OCI-M2 (cell line): Measurements from ENCODE around the gene XYLB.

Experiments
- DNase-seq: peaks from one replicate; lab custom pipeline; 2025; ENCODE audit not compliant: unreplicated experiment; lab: John Stamatoyannopoulos, UW

The XYLB gene

GRCh38 chr3:38361496-38361895, 14.9 kb downstream of the XYLB start:
- DNase-seq, result no peak

GRCh38 chr3:38362825-38363224, 16.2 kb downstream of the XYLB start:
- no peak for DNase-seq

DNA sequence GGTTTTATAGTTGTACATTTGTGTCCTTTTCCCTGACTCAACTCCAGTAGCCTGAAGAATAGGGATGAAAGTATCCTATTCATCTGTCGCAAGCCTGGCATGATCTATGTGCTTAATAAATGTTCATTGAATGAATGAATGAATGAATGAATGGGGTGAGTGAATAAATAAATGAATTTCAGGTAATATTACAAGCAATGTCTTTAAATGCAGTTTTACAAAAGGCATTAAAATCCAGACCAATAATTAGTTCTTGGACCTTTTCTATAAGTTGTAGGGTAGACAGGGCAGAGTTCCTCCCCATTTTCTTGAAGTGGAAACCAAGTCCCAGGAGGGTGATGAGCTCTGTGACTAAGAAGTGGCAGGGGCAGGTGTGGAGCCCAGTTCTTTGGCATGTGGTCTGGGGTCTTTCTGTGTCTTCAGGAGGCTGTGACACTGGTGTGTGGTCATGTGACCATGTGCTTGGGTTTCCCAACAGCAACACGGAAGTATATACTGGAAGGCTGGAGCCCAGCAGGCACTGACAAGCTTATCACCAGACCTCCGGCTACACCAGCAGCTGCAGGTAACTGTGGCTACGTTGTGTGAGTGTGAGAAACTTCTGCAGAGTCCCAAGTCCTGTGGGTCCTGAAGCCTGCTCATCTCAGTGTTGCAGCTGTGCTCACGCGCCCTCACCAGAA, 18.3 kb downstream of the XYLB start:
- DNase-seq, result no peak

DNA sequence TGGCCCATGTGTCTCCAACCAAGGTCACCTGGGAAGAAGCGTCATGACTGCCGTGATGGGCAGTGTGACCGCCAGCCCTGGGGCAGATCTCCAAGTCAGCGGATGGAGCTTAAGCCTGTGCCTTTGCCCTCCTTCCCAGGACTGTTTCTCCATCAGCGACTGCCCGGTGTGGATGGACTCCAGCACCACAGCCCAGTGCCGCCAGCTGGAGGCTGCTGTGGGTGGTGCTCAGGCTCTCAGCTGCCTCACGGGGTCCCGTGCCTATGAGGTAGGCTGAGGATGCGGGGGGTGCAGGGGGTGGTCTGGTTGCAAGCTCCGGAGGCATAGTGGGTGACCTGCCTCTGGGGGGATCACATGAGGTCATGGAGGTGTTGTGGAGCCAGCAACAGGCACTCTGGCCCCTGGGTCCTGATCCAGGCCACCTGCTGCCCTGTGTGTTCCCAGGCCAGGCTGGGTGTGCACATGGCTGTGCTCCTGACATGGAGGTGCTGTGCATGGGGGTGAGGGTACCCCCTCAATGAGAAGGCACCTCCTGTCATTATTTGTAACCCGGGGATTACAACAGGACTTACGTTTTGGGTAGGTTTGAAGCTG, 19.0 kb downstream of the XYLB start:
- DNase-seq, result no peak

GRCh38 chr3:38366082-38366481, 19.5 kb downstream of the XYLB start:
- DNase-seq, result no peak

DNA sequence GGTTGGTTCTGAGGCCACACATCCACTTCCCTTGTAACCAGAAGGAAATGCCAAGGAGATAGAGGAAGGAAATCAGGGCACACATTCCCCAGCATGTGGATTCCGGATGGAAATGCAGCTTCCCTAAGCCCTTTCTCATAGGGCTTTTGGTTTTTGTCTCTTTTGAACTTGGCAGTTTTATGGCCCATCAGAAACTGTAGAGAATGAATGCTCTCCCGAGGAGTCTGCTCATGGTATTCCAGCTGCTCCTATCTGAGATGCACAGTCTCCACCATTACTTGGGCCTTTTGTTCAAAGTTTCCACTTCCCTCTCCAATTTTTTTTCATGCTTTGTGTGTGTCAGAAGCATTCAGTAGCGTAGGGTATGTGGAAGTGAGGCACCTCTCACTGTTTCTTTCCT, 21.2 kb downstream of the XYLB start:
- DNase-seq, result no peak

DNA sequence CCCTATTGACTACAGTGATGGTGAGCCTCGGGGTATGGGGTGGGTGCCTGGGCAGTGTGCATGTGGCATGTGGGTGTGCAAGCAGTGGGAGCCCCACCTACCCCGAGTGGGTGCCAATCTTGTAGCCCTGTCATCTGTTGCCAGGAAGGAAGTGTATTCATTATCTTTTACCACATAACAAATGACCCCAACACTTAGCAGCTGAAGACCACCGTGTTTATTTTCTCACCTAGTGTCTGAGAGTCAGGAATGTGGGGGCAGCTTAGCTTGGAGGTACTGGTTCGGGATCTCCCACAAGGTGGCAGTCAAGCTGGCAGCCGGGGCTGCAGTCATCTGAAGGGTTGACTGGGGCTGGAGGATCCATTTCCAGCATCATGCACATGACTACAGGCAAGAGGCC, 21.7 kb downstream of the XYLB start:
- no peak for DNase-seq

DNA sequence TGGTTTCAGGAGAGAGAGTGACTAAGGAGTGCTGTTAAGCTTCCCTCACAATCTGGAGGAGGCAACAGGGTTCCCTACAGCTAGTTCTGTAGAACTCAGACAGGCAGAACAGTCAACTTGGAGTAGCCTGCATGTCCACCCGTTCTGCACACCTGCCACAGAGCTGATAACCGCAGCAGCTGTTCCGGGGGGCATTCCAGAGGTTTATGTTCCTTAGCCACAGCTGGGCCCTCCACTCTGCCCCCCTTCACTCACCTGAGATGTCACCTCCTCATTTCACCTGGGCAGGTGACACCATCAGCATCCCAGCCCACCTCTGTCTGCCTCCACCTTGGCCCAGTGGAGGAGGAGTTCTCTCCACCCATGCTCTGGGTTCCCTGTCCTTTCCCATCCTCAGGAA, 22.6 kb downstream of the XYLB start:
- DNase-seq, result no peak

- DNase-seq, result no peak
These were observed 23.6 kb downstream of the XYLB start for GRCh38 chr3:38370149-38370548.

- no peak for DNase-seq
These were observed 24.3 kb downstream of the XYLB start for GRCh38 chr3:38370861-38371260.

GRCh38 chr3:38371541-38372213, 25.1 kb downstream of the XYLB start:
- DNase-seq, result no peak

DNA sequence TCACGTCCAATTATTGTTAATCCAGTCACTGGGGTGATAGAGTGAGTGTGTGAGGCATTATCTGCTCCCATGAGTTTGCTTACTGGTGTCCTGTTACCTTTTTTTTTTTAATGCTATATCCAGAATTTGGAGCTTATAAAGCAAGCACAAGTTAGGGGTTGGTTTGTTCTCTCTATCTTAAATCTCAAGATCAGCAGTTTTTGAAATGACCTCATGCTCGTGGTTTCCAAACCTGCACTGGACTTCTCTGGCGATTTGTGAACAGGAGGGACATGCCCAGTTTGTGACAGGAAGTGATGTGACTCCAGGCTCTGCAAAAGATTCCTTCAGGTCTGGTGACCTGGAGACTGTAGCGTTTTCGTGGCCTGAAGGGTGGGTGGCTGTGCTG, 25.6 kb downstream of the XYLB start:
- no peak for DNase-seq

- no peak for DNase-seq
These were observed 27.6 kb downstream of the XYLB start for GRCh38 chr3:38374221-38374620.

DNA sequence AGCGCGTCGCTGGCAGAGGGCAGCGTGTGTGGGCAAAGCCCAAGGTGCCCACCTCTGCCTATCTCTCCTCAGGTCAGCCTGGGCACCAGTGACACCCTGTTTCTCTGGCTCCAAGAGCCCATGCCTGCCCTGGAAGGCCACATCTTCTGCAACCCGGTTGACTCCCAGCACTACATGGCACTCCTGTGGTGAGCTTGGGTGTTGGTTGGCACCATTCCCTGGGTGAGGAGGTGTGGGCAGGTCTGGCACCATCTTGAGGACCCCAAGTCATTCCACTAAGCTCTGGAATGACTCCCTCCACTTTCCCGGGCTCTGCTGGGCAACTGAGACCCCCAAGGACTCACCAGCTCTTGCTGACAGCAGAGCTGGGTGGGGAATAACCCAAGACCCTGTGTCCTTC, 28.5 kb downstream of the XYLB start:
- no peak for DNase-seq

DNA sequence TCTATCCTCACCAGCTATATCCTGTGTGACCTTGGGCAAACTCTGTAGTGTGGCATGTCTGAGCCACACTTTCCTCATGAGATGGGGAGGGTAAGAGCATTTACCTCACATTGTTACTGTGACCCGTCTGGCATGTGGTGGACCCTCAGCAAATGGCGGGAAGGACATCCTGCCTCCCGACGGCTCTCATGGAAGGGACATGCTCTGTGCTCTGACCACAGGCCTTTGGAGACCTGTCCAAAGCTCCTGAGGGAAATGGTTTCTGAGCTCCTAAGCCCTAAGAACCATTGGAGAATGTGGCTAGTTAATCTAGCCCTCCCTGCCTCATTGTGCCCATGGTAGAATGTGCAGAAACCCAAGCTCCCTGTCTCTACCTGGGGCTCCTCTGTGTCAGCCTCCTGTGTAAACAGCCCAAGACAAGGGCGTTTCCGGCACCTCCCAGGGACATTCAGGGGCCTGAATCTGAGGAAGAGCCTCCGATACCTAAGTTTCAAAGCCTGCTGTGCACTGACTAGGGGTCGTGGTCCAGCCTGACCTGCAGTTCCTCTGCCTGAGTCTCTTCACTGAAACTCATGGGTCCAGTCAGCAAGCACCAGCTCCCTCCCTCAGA, 29.0 kb downstream of the XYLB start:
- no peak for DNase-seq

GRCh38 chr3:38376098-38376816, 29.7 kb downstream of the XYLB start:
- DNase-seq, result no peak

DNA sequence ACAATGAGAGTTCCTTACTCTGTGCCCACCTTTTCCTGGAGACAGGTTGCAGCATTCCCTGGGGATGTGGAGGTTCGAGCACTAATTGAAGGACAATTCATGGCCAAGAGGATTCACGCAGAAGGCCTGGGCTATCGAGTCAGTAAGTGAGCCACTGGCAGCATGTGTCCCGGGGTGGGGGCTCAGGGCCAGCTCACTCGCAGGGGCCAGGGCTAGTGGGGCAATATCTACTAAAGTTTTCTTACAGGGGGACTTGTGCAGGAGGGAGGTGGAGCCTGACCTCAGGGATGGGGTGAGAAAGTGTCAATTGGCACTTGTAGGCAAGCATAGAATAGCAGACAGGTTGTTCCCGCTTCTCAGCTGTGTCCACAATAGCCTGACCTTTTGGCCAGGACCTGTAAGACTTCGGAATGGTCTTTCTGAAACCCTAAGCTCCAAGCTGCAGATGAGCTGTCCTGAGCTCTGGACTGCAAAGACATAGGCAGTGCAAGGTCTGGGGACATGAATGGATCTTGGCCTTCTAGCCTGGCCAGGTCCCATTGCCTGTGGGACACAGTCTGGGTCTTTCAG, 32.7 kb downstream of the XYLB start:
- DNase-seq, result no peak

DNA sequence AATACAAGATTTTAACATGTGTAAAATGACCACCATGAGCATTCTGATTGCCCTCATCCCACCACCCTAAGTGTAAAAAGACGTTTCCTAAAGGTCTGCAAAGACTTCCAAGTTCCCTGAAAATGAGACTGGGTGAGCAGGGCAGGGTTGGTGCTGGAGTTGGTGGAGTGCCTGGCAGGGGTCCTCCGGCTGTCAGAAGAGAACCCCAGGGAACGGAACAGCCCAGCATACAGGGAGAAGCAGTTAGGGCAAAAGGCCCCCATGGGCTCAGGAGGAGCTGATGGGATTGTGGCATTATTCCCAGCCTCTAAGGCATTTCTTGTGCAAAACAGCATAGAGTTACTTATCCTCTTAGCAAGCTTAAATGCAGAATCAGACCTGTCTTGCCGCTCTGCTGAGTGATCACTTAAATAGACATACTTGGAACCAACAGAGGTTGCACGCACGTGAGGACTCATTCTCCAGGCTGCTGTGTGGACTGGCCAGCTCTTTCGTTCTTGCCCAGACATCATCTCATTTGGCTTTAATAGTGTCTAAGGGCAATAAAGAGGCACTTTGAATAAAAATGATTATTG, 36.0 kb downstream of the XYLB start:
- no peak for DNase-seq

DNA sequence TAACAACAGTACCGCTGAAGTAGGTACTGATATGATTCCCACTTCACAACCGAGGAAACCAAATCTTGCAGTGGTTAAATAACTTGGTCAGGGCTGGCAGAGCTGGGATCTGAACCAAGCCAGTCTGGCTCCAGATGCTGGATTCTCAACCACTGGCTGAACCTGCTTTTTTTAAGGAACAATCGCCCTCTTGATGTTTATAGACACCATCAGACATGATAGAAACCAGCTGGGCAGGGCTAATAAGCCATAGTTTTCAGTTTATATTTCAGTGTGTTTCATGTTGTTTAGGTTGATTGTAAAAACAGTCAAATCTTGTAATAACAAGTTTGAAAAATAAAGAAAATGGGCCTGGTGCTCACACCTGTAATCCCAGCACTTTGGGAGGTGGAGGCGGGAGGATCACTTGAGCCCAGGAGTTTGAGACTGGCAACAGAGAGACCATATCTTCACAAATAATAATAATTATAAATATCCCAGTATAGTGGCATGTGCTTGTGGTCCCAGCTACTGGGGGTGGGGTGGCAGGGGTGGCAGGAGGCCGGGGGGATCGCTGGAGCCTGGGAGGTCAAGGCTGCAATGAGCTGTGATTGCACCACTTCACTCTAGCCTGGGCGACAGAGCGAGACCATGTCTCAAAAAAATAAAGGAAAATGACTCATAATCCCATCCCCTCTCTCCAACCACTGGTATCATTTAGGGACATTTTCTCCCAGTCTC, 36.7 kb downstream of the XYLB start:
- no peak for DNase-seq
